Measurements from ENCODE around the gene ACHE.

DNA sequence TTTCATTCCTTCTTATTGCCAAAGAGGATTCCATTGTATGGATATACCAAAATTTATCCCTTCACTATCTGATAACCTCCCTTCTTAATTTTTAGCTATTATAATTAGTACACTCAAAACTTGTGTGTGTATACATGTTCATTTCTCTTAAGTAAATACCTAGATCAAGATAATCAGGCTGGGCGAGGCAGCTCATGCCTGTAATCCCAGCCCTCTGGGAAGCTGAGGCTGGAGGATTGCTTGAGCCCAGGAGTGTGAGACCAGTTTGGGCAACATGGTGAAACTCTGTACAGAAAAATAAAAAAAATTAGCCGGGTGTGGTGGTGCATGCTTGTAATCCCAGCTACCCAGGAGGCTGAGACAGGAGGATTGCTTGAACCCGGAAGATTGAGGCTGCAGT, 15.8 kb upstream of the ACHE start:
- TF ChIP-seq, protein P1, sequence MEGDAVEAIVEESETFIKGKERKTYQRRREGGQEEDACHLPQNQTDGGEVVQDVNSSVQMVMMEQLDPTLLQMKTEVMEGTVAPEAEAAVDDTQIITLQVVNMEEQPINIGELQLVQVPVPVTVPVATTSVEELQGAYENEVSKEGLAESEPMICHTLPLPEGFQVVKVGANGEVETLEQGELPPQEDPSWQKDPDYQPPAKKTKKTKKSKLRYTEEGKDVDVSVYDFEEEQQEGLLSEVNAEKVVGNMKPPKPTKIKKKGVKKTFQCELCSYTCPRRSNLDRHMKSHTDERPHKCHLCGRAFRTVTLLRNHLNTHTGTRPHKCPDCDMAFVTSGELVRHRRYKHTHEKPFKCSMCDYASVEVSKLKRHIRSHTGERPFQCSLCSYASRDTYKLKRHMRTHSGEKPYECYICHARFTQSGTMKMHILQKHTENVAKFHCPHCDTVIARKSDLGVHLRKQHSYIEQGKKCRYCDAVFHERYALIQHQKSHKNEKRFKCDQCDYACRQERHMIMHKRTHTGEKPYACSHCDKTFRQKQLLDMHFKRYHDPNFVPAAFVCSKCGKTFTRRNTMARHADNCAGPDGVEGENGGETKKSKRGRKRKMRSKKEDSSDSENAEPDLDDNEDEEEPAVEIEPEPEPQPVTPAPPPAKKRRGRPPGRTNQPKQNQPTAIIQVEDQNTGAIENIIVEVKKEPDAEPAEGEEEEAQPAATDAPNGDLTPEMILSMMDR (conservative IDR thresholded peaks at IDR 0.05; ENCODE audit: low read length), result no peak
- TF ChIP-seq EZH2phosphoT487 (IDR thresholded peaks at IDR 0.05; ENCODE audit: borderline replicate concordance, low read depth, low read length), result no peak

Data from OCI-LY7 (cell line).